Activated CD8-positive, alpha-beta memory T cell treated with anti-CD3 and anti-CD28 coated beads, Interleukin-2, amount 50 U/mL, for 24 hours (primary cell): ENCODE measurements around the gene EPAS1.

Experiments
- DNase-seq: peaks from one replicate; pipeline ENCODE4 v3.0.0-alpha.2; 2020; ENCODE audit errors: extremely low read depth

EPAS1 gene

DNA sequence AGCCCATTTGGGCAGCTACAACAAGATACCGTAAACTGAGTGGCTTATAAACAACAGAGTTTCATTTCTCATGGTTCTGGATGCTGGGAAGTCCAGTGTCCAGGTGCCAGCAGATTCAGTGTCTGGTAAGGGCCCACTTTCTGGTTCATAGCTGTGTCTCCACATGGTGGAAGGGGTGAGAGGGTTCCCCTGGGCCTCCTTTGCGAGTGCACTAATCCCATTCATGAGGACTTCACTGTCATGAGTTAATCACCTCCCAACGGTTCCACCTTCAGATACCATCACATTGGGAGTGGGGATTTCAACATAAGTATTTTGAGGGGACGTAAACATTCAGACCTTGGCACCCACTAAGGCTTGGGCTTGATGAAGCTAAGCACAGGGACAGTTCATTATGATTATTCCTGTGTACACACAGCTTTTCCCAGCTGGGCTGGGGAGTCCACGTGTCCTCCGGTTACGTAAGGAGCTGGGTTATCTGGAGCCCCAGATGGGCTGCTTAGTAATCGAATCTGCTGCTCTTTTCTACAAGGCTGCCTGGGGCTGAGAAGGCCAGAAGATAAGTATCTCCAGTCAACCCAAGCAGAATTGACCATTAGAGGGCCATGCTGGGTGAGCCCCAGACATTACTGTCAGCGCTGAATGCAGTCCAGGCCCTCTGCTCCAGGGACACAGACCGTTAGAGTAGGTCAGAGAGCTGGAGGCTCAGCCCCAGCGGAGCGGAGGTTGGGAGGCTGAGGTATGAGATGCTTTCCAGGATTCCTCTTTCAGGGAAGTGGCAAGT is 42.7 kb downstream of the EPAS1 start:
- DNase-seq = no peak

- DNase-seq = no peak
Measured at GRCh38 chr2:46340740-46341420, 43.7 kb downstream of the EPAS1 start.

DNA sequence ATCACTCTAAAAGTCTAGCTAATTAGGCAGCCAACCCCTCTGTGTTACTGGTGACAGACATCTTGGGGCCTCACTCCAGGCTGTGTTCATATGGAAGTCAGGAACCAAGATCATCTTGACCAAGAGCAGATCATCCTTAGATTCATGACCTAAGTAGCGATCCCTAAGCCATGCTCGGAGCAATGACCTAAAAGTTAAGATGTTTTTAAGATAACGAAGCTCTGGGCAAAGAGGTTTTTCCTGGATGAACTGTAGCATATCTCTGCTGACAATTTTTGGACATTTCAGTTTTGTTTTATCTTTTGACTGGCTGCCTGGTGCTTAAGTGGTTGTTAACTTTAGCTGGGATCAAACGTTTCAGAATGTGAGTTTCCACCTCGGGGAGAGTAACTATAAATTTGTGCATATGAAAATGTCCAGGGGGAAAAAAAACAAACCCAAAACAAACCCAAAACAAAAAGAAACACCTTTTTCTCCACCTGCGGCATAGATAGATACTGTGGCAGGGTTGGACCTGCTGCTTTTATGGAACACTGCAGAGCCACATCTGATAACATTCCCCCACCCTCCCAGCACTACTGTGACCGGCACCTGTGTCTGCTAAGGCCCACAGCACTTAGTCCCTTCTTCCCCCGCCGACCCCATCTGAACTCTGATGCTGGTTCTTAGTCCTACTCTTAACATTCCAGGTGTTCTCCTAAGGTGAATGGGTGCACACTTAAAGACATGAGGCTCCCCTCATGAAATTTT is 45.5 kb downstream of the EPAS1 start:
- no peak for DNase-seq

- no peak for DNase-seq
Measured at GRCh38 chr2:46344706-46345105, 47.5 kb downstream of the EPAS1 start.

DNA sequence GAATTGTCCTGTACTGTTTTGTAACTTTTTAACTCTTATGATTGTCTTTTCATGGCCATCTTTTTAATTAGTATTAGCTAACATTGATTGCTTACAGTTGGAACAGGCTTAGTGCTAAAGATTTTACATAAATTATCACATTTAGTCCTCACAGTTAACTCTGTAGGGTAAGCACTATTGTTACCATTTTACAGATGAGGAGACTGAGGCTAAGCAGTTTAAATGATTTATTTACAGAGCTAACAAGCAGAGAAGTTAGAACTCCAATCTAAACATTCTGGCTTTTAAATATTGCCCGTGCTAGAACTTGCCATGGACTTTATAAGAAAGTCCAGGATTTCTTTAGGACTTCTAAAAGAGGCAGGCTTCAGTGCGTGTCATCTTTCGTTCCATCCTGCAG is 48.6 kb downstream of the EPAS1 start:
- no peak for DNase-seq

- no peak for DNase-seq
Measured at GRCh38 chr2:46346719-46347118, 49.5 kb downstream of the EPAS1 start.

DNA sequence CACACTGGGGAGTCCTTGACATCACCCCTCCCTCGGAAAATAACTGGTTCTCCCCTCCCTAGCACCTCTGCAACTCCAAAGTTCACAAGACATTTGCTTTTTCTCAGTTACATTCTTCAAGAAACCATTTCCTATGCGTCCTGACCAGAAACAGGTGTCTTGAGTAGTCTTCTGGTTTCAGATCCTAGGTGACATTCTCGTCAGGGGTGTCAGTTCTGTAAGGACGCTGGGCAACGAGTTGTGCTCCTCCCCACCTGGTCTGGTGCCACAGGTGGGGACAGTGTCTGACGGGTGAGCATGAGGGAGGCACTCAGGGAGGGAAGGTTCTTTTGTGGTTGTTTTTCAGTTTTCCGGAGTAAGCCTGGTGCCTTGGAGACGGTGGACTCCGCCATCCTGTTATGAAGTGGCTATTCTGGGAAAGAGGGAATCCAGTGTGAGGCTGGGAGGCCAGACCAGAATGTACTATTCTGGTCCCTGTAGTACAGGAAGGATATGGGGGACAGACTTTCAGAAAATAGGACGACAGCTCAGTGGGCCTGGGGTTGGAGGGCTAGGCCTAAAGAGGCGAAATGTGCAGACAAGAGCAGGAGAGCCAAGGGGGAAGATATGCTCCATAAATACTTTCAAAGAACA is 50.6 kb downstream of the EPAS1 start:
- no peak for DNase-seq

- DNase-seq = no peak
Measured at GRCh38 chr2:46349115-46349547, 51.9 kb downstream of the EPAS1 start.

GRCh38 chr2:46350029-46350689 is 53.0 kb downstream of the EPAS1 start:
- no peak for DNase-seq

- no peak for DNase-seq
Measured at GRCh38 chr2:46351098-46351749, 54.0 kb downstream of the EPAS1 start.

DNA sequence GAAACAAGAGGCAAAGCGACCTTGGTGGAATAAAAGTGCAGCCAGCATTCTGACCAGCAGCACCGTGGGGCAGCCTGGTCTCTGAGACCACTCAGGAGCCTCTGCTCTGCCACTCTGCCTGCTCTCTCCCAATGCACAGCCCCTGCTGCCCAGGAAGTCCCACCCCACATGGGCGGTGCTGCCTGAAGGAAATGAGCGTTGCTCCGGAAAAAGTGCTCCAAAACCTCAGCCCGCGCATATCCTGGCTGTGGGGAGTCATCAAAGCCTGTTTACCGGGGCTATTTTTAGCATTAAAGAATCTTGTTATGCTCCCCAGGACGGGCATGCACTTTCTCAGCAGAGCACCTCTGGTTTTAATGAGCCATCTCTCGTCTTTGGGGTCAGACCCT is 54.5 kb downstream of the EPAS1 start:
- DNase-seq = peak; percentile 39

DNA sequence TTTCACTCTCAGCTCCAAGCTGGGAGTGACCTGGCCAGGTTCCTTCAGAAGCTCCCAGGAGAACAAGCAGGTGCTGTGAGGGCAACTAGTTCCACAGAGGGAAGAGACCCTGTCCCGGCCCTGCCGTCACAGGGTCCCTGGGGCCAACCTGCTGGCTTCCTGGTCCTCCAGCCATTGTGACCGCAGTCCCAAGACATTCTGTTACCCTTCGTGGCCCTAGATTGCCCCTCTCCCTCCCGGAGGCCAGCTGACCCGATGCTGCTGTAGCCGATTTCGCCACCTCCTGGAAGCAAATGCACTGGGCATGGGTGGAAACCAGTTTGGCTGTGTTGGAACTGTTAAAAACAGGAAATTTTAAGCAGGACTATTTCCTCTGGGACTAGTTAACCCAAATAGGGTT is 55.4 kb downstream of the EPAS1 start:
- no peak for DNase-seq

DNA sequence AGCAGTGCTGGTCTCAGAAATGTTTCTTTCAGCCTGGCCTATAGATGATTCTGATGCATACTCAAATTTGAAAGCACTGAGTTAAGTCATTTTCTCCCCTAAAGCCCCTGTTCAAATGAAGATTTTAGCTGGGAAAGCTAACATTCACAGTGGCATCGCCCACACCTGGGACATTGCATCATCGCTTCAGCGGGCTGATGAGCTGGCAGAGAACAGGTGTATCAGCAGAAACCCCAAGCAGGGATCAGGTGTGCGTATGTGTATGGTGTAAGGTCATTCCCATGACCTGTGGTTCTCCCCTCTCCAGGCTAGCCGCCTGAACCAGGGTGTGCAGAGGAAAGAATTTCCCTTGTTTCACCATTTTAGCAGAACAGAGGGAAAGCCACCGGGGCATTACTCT is 56.3 kb downstream of the EPAS1 start:
- DNase-seq = no peak

- DNase-seq = no peak
Measured at GRCh38 chr2:46355756-46356155, 58.5 kb downstream of the EPAS1 start.

- no peak for DNase-seq
Measured at GRCh38 chr2:46356991-46357390, 59.8 kb downstream of the EPAS1 start.

DNA sequence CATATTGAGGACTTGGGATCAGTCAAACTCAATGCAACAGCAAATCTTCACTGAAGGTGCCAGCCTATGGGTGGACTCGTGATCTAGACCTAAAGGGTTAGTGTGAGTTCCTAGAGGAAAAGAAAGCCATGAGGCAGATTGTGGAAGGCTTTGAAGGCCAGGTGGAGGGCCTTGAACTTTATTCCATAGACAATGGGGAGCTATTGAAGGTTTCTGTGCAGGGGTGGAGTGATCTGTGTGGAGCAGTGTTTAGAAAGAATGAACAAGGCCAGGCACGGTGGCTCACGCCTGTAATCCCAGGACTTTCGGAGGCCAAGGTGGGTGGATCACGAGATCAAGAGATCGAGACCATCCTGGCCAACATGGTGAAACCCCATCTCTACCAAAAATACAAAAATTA is 61.5 kb downstream of the EPAS1 start:
- no peak for DNase-seq

DNA sequence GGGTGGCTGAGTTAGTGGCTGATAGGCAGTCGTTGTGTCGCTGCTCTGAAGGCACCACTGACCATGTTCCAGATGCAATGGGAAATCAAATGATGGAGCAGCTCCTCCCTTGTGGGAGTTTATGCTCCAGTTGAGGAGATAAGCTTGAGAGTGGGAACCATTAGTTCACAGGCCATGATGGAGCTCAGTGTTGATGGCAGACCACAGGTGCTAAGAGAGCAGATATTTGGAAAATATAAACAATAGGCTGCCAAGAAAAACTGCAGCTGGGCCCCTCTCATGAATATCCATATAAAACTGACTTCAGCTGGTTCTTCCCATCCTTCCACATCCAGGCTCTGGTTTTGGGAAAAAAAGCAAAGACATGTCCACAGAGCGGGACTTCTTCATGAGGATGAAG is 63.1 kb downstream of the EPAS1 start:
- no peak for DNase-seq

DNA sequence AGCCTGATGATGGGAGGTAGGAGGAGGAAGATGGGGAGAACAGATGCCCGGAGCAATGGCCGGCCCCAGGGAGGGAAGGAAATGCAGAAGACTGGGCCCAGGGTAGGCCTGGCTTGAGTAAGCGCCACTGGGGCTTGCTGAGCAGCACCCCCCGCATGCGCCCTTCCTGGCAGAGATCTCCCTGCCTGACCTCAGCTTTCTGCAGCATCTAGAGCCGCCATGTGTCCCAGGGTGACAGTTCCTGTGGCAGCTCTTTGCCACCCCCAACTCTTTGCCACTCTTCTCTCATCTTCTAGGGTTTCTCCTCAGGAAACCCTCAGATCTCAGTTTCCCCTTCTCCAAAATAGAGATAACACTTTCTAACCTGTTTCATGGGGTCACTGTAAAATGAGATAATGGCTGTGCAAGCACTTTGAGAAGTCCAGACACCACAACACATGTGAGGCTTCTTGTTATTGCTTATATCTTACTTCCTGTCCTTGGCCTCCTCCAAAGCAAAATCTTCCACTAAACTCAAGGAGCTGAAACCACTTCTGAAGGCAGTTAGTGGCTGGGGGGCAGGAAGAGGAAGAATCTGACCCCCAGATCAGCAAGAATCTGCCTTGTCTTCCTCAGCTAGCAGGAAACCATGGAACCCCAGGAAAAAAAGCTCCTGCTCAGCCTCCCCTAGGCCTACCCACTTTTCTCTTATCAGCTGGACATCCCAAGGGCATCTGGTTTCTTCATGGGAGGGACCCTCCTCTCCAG is 64.9 kb downstream of the EPAS1 start:
- DNase-seq = no peak

DNA sequence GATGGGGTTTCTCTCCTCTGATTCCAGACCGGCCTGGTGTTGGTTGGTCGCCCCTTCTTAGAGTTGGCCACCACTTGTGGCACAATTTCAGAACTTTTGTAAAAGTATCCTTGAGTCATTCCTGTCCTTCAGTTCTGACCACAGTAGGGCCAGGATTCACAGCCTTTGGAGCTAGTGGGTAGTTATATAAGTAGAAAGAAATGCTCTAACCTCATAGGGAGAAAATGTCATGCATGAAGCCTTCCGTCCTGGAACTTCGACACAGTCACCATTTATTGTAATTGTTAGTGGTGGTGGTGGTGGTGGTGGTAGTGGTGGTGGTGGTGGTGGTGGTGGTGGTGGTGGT is 65.4 kb downstream of the EPAS1 start:
- no peak for DNase-seq

GRCh38 chr2:46363535-46364170 is 66.4 kb downstream of the EPAS1 start:
- no peak for DNase-seq
